CD4-positive, alpha-beta T cell treated with Interleukin-2 at 100 ng/mL for 4 hours (primary cell): ENCODE measurements around the gene SERPINB4.

Source experiments
- DNase-seq: peaks from one replicate; pipeline ENCODE4 v3.0.0-alpha.2; 2020; ENCODE audit warnings: low spot score

SERPINB4 gene

DNA sequence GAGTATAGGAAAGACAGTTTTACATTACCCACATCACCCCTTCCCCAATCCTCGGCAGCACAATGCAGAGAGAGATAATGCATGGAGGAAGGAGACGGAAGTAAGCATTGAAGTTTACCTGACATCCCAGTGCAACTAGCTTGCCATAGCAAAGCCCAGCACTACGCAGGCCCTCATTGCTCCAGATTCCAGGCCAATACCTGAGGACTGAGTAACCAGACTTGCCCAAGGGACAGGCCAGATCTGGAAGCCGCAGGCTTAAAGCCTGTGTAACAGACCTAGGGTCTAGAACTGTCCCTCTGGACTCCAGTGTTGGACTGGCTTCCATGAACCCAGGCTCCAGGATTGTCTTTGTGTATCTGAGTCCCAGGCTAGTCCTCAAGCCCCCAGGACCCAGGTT, 17.6 kb downstream of the SERPINB4 start:
- no peak for DNase-seq

- no peak for DNase-seq
These were observed 19.2 kb downstream of the SERPINB4 start for GRCh38 chr18:63624863-63625262.

DNA sequence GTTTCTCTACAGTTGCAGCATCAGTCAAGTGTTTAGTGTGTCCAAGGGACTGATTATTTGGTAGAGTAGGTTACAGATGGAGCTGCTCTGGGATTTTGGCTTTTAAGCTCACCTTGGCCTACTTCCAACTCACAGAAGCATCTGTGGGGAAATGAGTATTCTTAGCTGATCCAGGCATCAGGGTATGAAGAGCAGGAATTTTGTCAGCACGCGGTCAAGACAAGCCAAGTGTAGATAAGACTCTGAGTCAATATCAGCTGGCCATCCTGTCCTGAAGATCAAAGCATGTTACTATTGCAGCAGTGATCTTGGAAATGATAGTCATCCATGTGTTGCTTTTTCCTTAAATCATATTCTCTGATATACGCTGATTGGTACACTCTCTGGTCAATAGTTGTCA, 24.4 kb downstream of the SERPINB4 start:
- no peak for DNase-seq

DNA sequence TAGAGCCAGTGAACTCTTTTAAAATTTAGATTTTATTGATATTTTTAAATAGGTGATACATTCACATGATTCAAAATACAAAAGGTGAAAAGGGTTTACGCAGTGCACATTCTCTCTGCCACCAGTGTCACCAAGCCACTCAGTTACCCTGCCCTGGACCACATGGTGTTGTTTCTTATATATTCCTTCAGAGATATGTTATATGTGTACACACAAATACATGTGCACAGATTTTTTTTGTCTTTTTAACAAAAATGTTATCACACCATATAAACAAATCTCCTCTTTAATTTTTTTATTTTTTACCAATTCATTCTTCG, 26.2 kb downstream of the SERPINB4 start:
- no peak for DNase-seq

GRCh38 chr18:63617049-63617914, 26.8 kb downstream of the SERPINB4 start:
- no peak for DNase-seq

- DNase-seq, result no peak
These were observed 30.6 kb downstream of the SERPINB4 start for GRCh38 chr18:63613420-63613819.

GRCh38 chr18:63606526-63606925, 37.5 kb downstream of the SERPINB4 start:
- no peak for DNase-seq

DNA sequence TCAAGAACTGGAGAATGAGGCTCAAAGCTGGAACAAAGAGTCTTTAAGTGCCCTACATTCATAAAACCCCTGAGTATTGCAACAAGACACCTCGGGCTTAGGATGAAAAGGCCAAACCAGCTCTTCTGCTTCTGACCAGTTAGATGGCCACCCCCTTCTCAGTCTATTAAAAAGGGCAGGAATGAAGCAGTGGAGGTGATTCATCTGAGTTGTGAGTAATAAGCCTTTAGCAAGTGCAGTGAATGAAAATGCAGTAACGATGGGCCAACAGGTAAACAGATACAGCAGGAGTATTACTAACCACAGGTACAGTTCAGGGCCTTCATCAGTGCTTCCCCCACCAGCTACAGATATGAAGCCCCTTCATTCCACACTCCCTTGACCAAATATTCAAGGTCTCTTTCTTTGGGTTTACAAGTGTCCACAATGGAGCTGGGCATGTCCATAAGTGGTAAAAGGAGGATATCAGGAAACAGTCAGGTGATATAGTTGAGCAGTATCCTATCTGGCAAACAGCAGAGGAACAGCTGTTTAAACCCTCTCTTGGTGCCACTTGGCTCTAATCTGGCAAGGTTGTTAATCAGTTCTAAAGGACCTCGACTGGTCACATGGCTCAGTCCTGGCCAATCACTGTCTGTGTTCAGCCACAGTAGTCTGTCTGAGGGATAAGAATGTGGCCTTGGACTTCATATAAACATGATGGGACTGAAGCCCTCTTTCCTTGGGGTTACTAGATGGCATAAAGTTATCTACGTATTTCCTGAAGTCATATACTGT, 39.1 kb downstream of the SERPINB4 start:
- DNase-seq, result no peak

GRCh38 chr18:63603772-63604171, 40.3 kb downstream of the SERPINB4 start:
- no peak for DNase-seq

DNA sequence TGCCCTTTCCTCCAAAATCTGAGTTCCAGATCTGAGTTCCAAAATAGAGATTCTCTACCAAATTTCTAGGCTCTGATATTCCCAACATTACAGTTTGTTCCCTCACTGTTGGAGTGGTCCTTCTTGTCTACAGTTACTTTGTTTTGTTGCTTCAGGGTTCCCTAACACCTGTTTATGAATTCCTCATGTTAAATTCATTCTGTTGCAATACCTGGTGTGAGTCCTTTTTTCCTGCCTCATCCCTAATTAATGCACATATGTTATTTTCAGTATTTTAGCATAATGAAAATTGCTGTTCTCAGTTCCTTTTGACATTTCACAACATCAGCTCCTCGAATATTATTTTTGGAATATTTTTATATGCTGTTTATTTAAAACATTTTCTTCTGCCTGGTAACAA, 40.7 kb downstream of the SERPINB4 start:
- DNase-seq, result no peak

GRCh38 chr18:63596964-63597363, 47.1 kb downstream of the SERPINB4 start:
- DNase-seq, result no peak

DNA sequence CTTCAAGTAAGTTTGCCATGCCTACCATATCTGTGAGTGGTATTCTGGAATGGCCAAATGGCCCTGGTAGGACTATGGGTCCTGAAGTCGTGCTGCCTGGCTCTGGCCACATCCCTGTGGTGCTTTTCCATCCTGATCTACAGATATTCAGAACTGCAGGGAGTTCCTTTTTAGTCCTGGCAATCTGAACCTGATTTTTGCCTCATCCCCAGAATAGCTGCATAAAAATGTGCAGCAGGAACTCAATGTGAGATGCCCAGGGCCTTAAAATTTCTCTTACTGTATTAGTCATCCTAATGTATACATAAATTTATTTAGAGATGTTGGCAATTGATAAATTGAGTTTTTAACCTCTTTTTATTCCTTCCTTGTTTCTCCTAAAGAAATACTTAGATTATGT, 51.6 kb downstream of the SERPINB4 start:
- DNase-seq, result no peak

DNA sequence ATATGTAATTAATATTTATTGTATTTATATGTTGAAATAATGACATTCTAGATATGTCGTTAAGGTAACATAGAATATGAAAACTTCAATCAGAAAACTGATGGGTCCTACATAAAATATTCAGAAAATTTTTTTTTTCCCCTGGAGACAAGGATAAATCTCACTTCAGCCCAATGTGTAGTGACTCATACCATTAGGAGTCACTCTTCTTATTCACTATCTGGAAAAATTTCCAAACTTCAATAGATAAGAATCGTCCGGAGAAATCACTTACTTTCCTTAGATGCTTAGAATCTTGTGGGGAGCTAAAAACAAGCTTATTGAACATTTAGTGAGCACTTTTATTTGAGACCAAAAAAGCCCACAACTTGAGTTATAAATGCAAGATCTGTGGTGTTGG, 52.3 kb downstream of the SERPINB4 start:
- DNase-seq, result no peak

- no peak for DNase-seq
These were observed 52.9 kb downstream of the SERPINB4 start for GRCh38 chr18:63590966-63591695.

- DNase-seq, result no peak
These were observed 53.7 kb downstream of the SERPINB4 start for GRCh38 chr18:63590373-63590772.

GRCh38 chr18:63588909-63589308, 55.1 kb downstream of the SERPINB4 start:
- DNase-seq, result no peak
